Activated naive CD4-positive, alpha-beta T cell treated with anti-CD3 and anti-CD28 coated beads, Interleukin-2, amount 50 U/mL, for 16 hours (primary cell): Measurements from ENCODE around the gene USP20.
"Not testable (repeated sequence)": the region's sequence is repeated elsewhere in the genome, so short reads cannot be mapped to it uniquely, and the experiment has no call there.

Experiments
- DNase-seq: peaks from one replicate; pipeline ENCODE4 v3.0.0-alpha.2; 2020

USP20 gene

DNA sequence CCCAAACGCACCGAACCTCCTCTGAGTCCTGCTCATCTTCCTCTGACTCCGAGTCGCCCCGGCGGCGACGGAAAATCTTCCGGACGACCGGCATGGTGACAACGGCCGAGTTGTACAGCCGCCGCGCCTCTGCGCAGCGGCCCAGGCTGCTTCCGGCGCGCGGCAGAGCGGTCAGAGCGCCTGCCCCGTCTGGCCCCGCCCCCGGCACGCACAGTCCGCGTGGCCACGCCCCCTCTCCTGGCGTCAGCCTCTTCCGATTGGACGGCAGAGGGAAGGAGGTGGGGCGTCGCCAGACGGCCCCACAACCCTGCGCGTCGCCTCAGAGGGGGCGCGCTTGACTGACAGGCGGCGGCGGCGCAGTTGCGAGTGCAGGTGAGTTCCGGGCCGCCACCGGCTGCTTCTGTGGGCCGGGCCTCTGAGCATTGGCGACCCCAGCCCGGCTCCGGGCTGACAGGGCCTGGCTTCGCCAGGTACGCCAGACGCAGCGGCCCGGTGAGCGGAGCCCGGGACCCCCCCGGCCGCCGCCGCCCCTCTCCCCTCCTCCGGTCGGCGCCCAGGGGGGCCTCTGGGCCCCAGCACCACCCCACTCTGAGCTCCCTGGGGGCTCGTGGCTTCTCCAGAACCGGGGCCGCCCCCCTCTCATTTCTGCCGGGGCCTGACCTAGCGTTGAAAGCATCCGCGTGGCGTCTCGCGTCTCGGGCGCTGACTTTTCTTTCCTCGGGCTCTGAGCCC lies at the start of gene USP20, which contains the start of gene C9orf78:
Gene USP20 (plus strand): TSS at position 331 of the 732 bp plus-strand sequence. CDS start 17,098 bp downstream, outside the sequence.
Gene C9orf78 (minus strand): TSS at position 148 of the 732 bp plus-strand sequence. CDS start 54 bp downstream, at position 94.
- peak; percentile 97 for DNase-seq

DNA sequence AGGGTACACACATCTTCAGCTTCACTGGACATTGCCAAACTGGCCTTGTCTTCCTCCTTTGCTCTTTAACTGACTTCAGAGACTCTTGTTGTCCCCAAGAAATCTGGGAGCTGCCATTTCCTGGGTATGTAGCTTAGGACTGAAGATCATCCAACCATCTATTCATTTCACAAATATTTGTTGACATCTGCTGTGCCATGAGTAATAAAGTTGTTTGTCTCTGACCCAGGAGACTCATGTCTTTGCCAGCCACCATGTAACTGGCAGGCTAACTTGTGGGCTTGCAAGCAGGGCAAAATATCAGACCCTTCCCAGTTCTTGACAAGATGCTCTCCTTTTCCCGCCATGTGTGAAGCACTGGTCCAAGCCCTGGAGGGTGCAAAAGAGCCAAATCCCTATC lies 49.4 kb upstream of the USP20 start:
- no peak for DNase-seq

DNA sequence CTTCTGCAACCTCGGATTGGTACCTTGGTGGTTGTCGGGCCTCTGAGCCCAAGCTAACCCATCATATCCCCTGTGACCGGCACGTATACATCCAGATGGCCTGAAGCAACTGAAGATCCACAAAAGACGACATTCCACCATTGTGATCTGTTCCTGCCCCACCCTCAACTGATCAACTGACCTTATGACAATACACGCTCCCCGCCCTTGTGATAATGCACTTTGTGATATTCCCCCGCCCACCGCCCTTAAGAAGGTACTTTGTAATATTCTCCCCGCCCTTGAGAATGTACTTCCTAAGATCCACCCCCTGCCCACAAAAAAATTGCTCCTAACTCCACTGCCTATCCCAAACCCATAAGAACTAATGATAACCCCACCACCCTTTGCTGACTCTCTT lies 48.8 kb upstream of the USP20 start:
- no peak for DNase-seq

DNA sequence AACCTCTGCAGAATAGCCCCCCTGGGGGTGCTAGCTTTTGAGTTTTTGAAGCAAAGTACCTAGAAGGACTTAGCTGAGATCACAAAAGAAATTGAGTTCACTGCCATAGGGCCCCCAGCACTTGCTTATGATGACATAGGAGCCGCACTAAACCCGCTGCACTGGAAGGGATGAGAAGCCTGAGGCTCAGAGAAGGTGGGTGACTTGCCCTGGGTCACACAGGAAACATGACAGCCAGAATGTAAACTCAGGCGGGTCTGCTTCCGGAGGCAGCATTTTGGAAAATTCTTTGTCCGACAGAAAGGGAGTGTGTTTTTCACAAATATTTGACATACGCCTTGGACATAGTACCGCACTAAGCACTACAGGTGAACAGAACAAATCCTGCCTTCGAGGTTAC lies 40.7 kb upstream of the USP20 start:
- DNase-seq, result no peak

DNA sequence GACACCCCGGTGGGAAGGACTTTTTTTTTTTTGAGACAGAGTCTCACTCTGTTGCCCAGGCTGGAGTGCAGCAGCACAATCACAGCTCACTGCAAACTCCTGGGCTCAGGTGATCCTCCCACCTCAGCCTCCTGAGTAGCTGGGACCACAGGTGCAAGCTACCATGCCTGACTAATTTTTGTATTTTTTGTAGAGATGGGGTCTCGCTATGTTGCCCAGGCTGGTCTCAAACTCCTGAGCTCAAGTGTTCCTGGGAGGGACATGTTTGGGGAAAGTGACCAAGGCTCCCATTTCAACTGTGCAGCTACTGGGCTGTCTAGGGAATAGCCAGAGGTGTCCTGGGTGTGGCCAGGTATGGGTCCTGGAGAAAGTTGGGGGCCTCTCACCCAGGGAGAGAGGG lies 39.2 kb upstream of the USP20 start:
- DNase-seq, result not testable (repeated sequence)

DNA sequence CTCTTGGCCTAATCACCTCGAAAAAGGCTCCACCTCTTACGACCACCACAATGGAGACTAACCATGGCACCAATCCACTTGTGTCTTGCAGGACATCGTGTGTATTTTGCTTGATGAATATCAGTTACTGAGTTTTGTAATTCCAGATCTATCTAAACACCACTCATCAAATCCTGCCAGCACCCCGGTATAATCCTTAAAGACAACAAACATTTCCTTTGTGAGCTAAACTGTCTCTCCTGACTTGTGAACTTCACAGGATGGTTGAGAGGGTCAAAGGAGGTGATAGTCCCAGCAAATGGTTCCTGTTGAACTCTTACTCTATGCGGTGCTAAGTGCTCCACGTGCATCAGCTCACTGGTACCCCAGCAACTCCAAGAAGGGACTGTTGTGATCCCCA lies 36.3 kb upstream of the USP20 start:
- no peak for DNase-seq

DNA sequence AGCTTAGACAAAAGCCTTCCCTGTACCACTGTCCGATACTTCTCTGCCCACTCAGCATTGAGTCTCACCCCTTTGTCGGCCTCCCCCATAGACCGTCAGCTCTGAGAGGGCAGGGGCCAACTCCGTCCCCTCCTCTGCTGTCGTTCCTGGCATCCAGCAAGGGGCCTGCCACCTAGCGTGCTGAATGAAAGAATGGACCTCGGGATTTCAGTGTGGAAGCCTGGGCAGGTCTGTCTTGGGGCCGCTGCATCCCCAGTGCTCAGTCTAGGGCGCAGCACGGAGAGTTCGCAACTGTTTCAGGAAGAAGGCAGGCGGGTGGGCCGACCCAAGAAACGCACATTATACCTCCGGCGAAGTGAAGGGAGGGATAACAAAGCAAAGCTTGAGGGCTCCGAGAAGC lies 33.8 kb upstream of the USP20 start:
- DNase-seq, result no peak

DNA sequence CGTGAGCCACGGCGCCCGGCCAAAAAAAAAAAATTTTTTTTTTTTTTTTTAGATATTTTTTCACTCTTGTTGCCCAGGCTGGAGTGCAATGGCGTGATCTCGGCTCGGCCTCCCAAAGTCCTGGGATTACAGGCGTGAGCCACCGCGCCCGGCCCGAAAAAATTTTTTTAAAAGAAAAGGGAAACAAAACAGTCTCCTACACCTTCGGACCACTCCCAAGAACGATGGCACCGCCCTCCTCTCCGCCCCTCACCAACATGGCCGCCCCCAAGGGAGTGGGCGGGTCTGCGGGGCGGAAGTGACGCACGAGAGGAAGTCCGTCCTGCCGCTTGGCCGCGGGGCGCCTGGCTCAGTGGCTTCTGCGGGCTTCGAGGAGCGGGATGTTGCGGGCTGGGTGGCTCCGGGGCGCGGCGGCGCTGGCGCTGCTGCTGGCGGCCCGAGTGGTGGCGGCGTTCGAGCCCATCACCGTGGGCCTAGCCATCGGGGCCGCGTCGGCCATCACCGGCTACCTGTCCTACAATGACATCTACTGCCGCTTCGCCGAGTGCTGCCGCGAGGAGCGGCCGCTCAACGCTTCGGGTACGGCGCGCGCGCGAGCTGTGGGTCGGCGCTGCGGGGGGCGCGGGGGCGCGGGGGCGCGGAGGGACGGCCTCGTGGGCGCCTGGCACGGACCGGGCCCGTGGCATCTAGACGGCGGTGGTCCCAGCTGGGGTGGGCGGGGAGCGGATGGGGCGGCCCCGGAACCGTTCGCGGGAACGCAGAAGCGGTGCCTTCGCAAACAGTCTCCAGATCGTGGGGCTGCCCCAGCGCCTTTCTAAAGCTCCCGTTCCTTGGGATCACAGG lies 32.2 kb upstream of the USP20 start, which contains the start of gene TOR1B:
Gene TOR1B (plus strand): TSS at position 352 of the 843 bp plus-strand sequence. CDS start 29 bp downstream, at position 381.
- peak; percentile 91 for DNase-seq

DNA sequence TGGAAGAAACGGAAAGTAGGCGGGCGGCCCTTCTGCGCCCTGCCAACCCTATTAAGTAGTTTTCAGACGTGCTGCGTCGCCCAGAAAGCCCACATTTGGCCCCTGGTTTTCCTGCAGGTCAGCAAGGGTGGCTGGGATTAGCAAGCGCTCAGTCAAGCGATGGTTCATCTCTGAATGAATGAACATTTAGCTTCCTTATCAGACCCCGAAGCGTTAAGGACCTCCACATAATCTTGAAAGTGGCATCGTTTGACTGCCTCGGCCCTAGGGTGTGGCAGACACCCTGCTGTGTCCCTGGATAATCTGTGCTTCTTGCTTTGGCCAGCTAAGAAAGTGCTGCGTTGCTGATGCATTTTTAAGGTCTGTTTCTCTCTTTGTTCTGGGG lies 31.6 kb upstream of the USP20 start:
- no peak for DNase-seq

DNA sequence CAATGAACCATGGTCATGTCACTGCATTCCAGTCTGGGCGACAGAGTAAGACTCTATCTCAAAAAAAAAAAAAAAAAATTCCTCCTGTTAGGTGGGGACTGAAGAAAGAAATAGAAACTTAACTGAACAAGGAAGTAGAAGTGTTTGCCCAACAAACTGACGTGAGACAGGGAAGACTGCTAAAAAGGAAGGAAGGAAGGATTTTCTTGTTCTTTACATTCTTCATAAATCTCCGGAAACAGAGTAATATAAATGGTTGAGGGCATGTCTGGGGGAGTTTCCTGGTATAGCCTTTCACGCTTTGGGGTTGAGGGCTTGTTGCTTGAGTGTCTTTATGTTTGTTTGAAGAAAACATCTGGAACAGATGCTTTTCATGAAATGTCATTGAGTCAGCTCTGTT lies 29.2 kb upstream of the USP20 start:
- no peak for DNase-seq

DNA sequence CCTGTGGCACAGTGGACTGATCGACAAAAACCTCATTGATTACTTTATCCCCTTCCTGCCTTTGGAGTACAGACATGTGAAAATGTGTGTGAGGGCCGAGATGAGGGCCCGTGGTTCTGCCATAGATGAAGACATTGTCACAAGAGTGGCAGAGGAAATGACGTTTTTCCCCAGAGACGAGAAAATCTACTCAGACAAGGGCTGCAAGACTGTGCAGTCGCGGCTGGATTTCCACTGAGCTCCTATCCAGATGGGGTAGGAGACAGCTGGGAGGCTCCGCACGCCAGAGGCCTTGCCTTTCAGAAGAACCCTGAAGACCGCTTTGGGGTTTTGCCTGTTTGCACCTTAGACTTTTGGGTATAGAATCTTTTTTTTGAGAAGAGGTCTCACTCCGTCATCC lies 25.9 kb upstream of the USP20 start:
- no peak for DNase-seq

DNA sequence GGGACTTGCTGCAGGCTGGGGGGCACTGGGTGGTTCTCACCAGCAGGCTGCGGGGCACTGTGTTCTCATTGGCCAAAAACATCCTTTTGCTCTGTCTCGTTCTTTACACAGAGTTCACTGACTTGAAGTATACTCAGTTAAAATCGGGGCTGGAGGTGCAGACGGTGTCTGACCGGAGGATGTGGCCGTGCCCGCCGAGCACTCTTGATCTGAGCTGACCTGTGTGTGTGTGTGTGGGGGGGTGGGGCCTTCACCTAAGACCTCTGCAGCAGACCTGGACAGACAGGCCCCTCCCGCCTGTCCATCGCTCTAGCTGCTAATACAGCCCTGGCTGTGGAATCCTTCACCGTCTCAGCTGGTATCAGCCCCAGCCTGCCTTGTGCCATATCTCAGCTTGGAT lies 25.1 kb upstream of the USP20 start:
- no peak for DNase-seq

DNA sequence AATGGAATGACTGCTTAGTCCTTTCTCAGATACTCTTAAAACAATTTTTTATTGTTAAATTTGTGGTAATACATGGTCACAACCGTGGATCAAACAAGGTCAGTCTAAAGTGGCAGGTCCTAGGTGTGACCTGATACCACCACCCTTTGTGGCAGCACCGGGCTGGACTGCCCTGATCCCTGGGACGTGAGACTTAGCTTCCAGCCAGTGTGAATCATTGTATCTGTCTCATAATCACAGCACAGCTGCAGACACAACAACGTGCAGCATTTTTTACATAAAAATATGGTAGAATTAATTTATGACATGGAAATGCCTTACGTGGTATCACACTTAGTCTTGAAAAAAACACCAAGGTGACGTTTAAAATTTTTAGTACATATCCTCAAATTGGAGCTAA lies 24.5 kb upstream of the USP20 start:
- DNase-seq, result no peak

DNA sequence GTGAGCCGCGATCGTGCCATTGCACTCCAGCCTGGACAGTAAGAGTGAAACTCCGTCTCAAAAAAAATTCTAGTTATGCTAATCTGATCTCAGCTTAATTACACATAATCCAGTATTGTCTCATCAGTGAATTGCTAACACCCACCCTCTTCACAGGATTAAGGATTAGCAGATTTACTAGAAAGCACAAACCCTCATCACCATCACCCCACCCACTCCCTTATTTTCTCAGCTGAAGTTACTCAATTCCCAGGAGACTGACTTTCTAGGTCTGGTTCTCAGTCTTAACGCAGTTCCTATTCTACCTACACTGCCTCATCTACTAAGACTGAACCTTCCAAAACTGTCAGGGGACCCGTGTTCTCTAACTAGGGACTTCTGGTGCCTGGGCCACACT lies 23.3 kb upstream of the USP20 start:
- no peak for DNase-seq

DNA sequence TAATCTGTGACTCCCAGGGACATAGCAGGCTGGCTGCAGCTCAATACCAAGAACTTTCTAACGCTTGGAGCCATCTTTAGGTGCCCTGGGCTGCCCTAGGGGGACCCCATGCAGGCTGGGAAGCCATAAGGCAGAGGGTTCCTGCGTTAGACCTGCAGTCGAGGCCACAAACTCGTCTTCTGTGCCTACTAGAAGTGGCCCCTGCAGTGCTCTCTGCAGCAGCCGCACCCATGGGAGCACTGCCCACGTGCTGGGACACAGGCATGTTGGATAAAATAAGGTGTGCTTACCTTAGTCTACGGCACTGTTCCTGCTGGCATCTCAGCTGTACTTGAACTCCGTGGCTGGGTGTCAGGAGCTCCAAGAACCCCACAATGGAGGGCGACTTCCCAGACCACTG lies 22.9 kb upstream of the USP20 start:
- DNase-seq, result no peak

DNA sequence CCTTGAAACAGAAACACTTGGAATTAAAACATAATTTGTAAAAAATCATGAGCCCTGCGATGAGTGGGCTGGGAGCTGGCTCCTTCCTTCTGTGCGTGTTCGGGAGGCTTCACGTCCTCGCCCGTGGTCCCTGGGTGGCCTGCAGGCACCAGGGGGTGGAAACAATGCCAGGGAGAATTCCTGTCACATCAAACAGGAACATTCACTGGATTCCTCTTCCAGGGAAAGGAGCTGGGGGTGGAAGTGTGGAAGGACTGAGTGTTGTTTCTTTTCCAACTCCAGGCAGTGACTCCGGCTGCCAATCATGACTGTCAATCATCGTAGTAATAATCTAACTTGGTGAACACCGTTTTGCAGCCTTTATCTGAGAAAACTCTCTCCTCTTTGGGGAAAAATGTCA lies 21.6 kb upstream of the USP20 start:
- no peak for DNase-seq

DNA sequence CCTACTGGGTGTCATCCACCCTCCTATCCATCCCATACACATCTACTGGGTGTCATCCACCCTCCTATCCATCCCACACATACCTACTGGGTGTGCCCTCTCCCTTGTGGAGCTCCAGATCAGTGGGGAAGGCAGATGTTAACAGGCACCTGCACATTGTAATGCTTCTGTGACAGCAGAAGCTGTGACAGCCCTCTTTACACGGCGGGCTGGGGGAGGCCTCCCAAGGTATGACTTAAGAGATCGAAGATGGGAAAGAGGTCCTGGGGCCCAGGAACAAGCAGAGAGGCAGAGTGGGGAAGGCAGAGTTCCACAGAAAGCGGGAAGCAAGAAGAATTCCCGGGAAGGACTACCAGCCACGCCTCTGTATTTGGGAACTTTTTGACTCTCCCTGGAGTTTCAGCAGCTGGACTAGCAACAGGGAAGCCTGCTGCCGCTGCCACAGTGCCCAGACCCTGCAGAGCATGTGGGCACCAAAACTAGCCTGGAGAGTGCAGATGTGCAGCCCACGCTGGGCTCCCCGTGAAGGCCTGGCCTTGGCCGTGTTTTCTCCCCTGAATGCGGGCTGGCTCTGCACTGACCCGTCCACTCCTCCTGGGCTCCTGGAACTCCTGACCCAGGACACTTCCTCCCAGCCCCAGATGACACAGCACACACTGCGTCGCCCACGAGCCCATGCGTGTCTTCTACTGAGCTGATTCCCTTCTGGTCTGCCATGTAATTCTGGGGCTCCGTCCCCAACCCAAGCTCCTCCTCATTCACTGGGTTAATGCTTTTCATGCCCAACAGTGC lies 20.6 kb upstream of the USP20 start:
- DNase-seq, result no peak

DNA sequence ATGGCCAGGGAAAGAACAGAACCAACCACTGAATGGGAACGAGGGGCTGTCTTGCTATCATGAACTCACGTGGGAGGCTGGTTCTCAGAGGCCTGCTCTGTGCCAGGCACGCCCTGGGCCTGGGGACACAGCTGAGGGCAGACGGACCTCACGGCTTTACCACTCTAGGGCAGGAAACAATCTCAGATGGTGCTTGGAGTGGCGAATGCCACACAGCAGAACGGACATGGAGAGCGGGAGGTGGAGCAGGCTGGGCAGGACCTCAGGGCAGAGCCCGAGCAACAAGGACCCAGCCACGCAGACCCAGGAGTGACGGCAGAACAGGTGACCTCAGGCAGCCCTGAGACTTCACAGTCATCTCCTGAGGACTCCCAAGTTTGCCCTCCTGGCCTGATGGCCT lies 20.0 kb upstream of the USP20 start:
- no peak for DNase-seq

DNA sequence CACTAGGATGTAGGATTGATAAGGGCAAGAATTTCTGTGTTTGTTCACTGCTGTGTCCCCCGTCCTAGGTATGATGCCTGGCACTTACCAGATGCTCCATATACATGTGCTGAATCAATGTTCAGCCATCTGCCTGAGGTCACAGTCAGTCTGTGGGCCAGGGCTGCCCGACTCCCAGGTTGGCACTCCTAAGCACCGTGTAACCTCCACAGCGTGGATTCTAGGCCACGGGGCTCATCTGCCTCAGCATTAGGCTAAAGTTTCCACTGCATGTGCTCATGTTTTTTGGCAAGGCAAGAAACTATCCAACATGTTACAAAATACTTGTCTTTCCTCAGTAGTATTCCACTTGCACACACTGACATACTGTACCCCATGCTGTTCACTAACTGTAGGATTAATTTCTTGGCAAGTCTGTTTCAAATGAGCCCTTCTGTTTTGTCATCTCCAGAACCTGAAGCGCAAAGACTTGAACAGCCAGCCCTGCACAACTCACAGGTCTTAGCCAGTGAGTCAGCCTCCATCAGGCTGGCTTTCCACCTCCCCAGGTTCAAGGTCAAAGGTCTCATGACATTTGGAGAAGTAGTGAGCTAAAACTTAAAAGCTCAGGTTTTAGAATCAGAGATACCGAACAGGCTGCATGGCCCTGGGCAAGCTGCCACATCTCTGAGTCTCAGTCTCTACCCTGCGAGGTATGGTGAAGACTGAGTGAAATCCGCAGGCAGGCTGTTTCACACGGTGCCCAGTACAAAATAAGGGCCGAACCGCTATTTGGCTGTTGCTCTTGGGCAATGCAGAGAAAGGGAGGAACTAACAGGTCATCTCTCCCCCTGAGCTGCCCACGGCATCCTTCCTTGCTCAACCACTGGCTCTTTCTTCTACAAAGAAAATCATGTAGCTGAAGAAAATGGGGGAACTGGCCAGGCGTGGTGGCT lies 18.5 kb upstream of the USP20 start:
- no peak for DNase-seq

DNA sequence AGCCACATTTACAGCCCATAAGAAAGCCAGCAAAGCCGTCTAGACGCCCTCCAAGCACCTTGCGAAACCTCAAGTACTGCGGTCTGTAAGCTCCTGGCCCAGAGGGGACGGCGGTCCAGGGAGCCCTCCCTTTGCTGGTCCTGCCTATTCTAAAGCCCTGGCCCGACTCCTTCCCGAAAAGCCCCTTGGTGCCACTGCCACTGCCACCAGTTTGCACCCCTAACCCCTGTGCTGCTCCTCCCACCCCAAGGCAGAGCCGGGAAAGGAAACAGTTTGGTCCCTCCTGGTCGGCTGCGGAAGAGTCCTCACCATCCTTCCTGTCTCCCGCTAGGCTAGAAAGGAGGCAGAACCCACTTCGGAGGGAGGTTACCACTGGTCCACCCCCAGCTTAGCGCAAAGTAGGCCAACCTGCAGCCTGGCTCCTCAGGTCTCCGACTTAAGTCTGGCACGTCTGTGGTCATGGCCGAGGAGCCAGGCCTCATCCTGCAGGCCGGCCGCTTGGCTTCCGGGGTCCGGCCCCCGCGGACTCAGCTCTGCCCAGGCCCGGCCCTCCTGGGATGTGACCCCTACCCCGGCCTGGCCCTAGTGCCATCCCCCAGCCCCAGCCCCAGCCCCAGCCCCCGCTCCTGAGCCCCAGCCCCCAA lies 12.2 kb upstream of the USP20 start:
- DNase-seq, result no peak

DNA sequence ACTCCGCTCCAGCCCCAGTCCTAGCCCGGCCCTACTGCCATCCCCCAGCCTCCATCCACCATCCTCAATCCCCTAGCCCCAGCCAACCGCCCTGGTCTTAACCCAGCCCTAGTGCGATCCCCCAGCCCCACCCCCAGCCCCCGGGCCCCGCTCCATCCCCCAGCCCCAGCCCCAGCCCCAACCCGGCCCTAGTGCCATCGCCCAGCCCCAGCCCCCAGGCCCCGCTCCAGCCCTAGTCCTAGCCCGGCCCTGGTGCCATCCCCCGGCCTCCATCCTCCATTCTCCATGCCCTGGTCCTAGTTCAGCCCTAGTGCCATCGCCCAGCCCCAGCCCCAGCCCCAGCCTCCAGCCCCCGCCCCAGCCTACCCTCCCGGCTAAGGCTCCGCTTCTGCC lies 11.7 kb upstream of the USP20 start:
- DNase-seq, result no peak
